ENCODE data around the gene CDH23.

- TF ChIP-seq, protein P1, sequence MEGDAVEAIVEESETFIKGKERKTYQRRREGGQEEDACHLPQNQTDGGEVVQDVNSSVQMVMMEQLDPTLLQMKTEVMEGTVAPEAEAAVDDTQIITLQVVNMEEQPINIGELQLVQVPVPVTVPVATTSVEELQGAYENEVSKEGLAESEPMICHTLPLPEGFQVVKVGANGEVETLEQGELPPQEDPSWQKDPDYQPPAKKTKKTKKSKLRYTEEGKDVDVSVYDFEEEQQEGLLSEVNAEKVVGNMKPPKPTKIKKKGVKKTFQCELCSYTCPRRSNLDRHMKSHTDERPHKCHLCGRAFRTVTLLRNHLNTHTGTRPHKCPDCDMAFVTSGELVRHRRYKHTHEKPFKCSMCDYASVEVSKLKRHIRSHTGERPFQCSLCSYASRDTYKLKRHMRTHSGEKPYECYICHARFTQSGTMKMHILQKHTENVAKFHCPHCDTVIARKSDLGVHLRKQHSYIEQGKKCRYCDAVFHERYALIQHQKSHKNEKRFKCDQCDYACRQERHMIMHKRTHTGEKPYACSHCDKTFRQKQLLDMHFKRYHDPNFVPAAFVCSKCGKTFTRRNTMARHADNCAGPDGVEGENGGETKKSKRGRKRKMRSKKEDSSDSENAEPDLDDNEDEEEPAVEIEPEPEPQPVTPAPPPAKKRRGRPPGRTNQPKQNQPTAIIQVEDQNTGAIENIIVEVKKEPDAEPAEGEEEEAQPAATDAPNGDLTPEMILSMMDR (IDR thresholded peaks at IDR 0.05) = no peak
- TF ChIP-seq POLR2AphosphoS5 (IDR thresholded peaks at IDR 0.05) (no peak), EP300 (IDR thresholded peaks at IDR 0.05) (no peak), POLR2A (IDR thresholded peaks at IDR 0.05; ENCODE audit: low read depth) (no peak)
These were observed 437.0 kb downstream of the CDH23 start for GRCh38 chr10:71833451-71834342.
